HG02938 (cell line): ENCODE results near the gene UCKL1.
"Not testable (repeated sequence)": the region's sequence is repeated elsewhere in the genome, so short reads cannot be mapped to it uniquely, and the experiment has no call there.

Experiments
- ATAC-seq: cut with Tn5 transposase; IDR thresholded peaks from one replicate; pipeline ENCODE4 v1.9.1; 2021; ENCODE audit warnings: mild to moderate bottlenecking, moderate library complexity; ENCODE audit not compliant: unreplicated experiment

Gene UCKL1

DNA sequence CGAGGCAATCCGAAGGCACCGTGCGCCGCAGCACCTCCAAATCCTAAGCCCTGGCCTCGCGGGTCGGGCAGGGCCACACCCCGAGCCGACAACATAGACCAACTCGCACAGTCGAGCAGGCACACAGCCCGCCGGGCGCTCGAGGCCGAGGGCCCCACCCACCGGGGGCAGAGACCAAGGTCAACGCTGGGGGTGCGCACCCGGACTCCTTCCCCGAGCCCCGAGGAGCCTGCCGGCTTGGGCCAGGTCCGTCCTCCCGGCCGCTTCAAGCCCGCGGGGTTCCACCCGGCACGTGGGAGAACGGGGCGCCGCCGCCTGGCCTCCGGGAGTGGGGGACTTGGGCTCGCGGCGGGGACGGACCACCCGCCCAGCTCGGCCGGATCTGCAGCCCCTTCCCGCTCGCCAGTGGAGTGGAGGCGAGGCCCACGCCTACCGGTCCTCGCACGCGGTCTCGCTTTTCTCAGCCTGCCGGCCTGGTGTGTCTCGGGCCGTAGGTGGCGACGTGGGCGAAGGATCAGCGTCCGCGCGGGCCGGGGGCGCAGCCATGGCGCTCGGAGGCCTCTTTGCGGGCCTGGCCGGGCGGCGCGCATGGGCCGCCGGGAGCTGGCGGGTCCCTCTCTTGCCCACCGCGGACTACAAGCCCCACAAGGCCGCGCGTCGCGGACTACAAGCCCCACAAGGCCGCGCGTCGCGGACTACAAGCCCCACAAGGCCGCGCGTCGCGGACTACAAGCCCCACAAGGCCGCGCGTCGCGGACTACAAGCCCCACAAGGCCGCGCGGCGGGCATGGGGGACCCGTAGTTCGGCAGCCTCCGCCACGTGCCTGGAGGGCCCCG is at the start of gene UCKL1:
Gene UCKL1 (minus strand): TSS at position 590 of the 837 bp plus-strand sequence. CDS start 44 bp downstream, at position 546.
- ATAC-seq, result peak; percentile 71

DNA sequence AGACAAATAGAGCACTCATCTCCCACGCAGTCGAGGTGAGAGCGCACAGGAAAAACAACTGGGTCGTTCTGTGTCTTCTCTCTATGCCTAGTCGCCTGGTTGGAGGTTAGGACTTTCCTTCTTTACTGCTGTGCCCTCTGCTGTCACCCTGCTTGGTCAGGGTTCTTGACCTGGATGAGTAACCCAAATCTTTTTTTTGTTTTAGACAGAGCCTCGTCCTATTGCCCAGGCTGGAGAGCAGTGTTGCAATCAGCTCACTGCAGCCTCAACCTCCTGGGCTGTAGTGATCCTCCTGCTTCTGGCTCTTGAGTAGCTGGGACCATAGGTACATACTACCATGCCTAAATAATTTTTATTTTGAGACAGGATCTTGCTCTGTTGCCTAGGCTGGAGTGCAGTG is 49.2 kb upstream of the UCKL1 start:
- ATAC-seq, result no peak

DNA sequence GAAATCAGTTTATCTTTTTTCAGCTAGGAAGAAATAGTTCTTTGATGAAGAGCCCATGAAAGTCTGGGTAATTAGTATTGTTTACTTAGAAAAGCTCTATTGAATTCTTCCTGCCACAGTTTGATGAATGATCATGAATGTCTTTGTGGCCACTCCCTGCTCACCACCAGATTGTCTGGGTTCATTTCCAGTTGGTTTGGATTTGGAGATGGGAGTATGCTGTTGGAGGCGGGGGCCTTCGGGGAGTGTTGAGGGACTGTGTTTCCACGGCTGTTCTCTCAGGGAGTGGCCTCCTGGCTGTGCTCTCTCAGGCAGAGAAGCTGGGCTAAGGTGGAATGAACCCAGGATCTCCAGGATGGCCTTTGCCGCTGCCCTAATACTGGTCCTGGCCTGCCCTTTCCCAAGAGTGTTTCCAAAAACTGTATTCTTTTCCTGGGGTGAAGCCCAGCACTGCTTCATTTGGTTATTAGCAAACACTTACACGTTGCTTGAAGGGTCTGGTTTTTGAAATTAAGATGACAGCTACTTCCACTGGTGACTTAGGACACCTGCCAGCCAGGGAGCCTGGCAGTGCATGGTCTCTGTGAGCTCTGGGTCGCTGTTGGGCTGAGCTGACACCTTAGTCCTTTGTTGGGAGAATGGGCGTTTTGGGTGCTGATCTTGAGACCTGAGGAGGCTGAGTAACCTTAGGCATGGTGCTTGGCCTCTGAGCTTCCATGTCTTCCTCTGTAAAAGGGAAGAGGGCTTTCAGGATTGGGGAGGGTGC is 47.9 kb upstream of the UCKL1 start:
- no peak for ATAC-seq

GRCh38 chr20:64001607-64002011 is 45.4 kb upstream of the UCKL1 start:
- no peak for ATAC-seq

DNA sequence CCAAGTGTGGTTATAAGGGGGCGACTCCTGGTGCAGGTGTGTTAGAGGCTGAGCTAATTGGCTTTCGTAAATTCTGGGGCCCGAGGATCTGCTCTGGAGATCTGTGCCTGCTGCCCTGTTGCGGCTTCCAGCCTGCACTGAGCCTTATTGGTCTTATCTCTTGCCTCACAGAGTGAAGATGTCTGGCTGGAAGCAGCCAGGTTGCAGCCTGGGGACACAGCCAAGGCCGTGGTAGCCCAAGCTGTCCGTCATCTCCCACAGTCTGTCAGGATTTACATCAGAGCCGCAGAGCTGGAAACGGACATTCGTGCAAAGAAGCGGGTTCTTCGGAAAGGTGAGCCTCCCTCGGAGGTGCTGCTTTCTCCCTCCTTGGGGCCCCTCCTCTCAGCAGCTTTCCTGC is 44.7 kb upstream of the UCKL1 start:
- no peak for ATAC-seq

DNA sequence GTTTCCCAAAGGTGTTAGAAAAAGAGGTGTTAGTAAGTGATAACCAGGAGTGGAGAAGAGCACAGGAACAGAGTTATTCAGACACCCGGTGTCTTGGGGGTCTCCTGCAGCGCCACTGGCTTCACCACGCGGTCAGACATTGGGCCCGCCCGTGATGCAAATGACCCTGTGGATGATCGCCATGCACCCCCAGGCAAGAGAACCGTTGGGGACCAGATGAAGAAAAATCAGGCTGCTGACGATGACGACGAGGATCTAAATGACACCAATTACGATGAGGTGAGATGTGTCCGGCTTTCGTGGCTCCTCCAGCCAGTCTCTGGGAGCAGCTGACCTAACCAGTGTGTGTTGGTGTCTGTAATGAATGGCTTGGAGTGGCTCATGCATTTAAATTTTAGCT is 26.7 kb upstream of the UCKL1 start:
- no peak for ATAC-seq

- ATAC-seq, result peak; percentile 48
Measured at GRCh38 chr20:63980806-63981728, 24.9 kb upstream of the UCKL1 start, which contains the start of gene PRPF6. PRPF6 (plus strand) TSS chr20:63981132; CDS start chr20:63981246, 114 bp downstream.

DNA sequence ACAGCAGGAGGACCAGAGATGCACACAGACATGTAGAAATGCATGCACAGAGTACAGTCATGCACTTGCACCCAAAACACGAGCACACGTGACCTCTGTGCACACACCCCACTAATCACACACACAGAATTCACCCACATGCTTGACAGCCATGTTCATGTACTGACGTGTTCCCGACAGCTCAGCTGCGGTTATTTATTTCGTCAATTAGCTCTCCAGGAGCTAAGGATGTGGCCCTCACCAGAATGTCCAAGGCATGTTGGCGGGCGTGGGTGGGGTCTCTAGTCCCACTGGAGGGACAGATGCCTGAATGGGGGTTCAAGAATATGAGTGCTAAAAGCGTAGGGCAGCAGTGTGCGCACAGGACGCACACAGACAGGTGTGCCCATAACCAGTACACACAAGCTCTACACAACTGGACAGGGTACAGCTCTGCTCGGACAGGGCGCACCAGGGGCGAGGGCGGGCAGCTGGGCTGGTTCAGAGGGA is 24.1 kb upstream of the UCKL1 start:
- no peak for ATAC-seq

- no peak for ATAC-seq
Measured at GRCh38 chr20:63979557-63980316, 23.5 kb upstream of the UCKL1 start, which contains the start of gene SAMD10. SAMD10 (minus strand) TSS chr20:63979642; CDS start chr20:63979467, 175 bp downstream.

DNA sequence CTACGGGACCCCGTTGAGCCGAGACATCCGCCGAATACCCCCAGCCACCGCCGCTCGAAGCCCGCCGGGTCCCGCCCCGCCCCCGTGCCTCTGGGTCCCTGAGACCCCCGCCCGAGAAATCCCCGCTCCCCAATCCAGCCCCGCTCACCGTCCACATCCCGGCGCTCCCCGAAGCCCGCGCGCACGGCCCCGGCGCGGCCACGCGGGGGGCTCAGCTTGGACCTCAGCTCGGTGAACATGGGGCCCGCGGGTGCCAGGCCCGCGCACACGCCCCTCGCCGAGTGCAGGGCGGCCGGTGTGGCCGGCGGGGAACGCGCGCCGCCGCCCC is 23.0 kb upstream of the UCKL1 start:
- no peak for ATAC-seq

GRCh38 chr20:63978319-63979228 is 22.4 kb upstream of the UCKL1 start:
- no peak for ATAC-seq

DNA sequence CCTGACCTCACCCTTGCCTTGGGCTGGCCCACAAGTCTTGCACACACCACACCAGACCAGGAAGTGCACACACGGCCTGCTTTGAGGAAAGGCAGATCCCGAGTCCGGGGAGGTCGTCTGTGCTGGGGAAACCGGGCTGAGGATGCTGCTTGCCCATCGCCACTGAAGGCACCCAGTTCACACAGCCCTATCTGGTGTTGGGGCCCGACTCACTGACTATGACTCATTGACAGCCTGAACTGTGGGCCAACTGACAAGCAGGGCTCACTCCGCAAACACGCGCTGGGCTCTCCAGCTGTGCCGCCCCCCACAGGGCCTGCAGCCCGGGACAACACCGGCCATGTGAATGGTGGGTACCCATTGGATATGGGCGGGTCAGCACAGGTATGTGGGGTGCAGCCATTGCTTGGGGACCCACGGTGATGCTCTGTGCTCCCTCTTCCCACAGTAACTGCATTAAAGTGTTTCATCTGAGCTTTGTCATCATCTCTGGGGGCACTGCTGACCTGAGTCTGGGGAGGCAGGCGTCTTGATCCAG is 21.6 kb upstream of the UCKL1 start:
- ATAC-seq, result no peak

- no peak for ATAC-seq
Measured at GRCh38 chr20:63976980-63977738, 20.9 kb upstream of the UCKL1 start.

- ATAC-seq, result not testable (repeated sequence)
Measured at GRCh38 chr20:63976511-63976910, 20.3 kb upstream of the UCKL1 start.

- no peak for ATAC-seq
Measured at GRCh38 chr20:63974402-63975200, 18.4 kb upstream of the UCKL1 start.

DNA sequence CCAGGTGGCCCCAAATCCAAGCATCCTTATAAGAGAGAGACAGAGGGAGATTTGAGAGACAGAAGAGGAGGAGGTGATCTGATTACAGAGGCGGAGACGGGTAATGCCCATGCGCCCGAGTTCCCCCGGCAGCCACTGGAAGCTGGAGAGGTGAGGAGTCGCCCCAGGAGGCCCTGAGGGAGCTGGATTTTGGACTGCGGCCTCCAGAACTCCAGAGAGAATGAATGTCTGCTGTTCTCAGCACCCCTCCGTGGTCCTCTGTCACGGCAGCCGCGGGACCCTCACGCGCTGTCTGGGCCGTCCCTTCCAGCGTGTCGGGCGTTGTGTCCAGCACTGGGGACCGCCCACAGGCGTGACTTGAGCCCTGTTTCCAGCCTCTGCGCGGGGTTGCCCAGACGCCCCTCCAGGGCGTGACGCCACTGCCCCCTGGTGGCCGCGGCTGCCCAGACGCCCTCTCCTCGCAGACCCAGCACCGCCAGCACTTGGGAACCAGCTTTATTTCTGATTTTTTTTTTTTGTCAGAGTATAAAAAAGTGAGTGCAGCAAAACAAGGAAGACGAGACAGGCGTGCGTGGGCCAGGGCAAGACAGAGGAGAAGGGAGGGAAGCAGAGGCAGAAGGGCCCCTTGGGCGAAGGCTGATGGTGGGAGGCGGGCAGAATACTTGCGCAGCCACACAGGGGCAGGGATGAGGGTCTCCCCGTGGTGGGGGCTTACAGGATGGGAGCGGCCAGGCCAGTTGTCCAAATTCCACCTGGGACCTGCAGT is 17.6 kb upstream of the UCKL1 start:
- no peak for ATAC-seq

DNA sequence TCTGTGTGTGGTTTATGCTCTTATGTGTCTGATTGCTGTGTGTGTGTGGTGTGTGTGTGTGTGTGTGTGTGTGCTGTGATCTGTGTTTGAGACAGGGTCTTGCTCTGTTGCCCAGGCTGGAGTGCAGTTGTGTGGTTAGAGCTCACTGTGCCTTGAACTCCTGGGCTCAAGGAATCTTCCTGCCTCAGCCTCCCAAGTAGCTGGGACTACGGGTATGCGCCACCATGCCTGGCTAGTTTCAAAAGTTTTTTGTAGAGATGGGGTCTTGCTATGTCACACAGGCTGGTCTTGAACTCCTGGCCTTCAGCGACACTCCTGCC is 16.9 kb upstream of the UCKL1 start:
- no peak for ATAC-seq
